Large intestine (tissue), 3 donors: ENCODE results near the gene TBCCD1. TPM values are rescaled to one million over a fixed set of nuclear protein-coding genes. Genes with fewer than 3 reads are reported as not detected.
"Not testable (repeated sequence)": the region's sequence is repeated elsewhere in the genome, so short reads cannot be mapped to it uniquely, and the experiment has no call there.

Experiments used
- DNase-seq, 2 donors: peaks; one replicate each; pipeline versions ENCODE4 v3.0.0 to v3.0.0-alpha.2; 2013
- H3K27ac ChIP-seq: one replicate; pipeline ENCODE4 v1.5.1; 2013; ENCODE audit warnings: low read length
- H3K27me3 ChIP-seq: 2 replicates; pipeline ENCODE4 v1.6.1; 2013; ENCODE audit warnings: low read length; ENCODE audit not compliant: control insufficient read depth, insufficient read depth
- H3K36me3 ChIP-seq: 2 replicates; pipeline ENCODE4 v1.6.1; 2013; ENCODE audit warnings: low read length; ENCODE audit not compliant: control insufficient read depth, insufficient read depth
- H3K4me1 ChIP-seq: one replicate; pipeline ENCODE4 v1.6.1; 2013; ENCODE audit warnings: low read length; ENCODE audit not compliant: control insufficient read depth, insufficient read depth
- H3K4me3 ChIP-seq: one replicate; pipeline ENCODE4 v1.5.1; 2013; ENCODE audit warnings: low read length
- H3K9me3 ChIP-seq: one replicate; pipeline ENCODE4 v1.6.1; 2013; ENCODE audit warnings: mild to moderate bottlenecking, low read depth, low read length, moderate library complexity; ENCODE audit not compliant: control insufficient read depth
- WGBS: methylation state at CpG from one replicate; pipeline ENCODE4 v1.1.5; 2013; ENCODE audit warnings: low lambda C conversion rate; ENCODE audit not compliant: insufficient coverage; 5-methylcytosine and 5-hydroxymethylcytosine counted together
- polyA plus RNA-seq: library from polyadenylated mRNA; unstranded; fragments of 120-200 nt; gene quantifications from one replicate; pipeline ENCODE4 v1.2.1, GENCODE V29; 2013

TBCCD1 gene
- polyA plus RNA-seq, 1 donor: 15.6 TPM

DNA sequence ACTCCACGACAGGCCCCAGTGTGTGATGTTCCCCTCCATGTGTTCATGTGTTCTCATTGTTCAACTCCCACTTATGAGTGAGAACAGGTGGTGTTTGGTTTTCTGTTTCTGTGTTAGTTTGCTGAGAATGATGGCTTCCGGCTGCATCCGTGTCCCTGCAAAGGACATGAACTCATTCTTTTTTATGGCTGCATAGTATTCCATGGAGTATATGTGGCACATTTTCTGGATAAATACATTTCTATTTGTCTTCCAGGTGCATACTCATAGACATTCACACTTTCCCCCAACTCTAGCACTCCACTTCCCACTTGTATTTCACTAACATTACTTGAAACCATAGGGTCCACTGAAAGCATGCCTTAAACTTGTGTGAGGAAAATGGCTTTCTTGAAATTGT is 35.4 kb downstream of the TBCCD1 start:
- no CpG with 5 or more reads among the region's 3 CpGs for WGBS
- not testable (repeated sequence) for DNase-seq, H3K27me3 ChIP-seq, H3K4me3 ChIP-seq, H3K4me1 ChIP-seq, H3K36me3 ChIP-seq, H3K27ac ChIP-seq, H3K9me3 ChIP-seq

- Histone ChIP-seq H3K4me3 (no peak overlapping the region), H3K27me3 (peaks cover 7% of the 10 kb centered on the region), H3K36me3 (no peaks in the 10 kb centered on the region), H3K27ac (no peak overlapping the region), H3K9me3 (no peaks in the 10 kb centered on the region), H3K4me1 (no peaks in the 10 kb centered on the region)
- DNase-seq: no peak
These were observed 36.7 kb downstream of the TBCCD1 start for GRCh38 chr3:186530415-186530814.

DNA sequence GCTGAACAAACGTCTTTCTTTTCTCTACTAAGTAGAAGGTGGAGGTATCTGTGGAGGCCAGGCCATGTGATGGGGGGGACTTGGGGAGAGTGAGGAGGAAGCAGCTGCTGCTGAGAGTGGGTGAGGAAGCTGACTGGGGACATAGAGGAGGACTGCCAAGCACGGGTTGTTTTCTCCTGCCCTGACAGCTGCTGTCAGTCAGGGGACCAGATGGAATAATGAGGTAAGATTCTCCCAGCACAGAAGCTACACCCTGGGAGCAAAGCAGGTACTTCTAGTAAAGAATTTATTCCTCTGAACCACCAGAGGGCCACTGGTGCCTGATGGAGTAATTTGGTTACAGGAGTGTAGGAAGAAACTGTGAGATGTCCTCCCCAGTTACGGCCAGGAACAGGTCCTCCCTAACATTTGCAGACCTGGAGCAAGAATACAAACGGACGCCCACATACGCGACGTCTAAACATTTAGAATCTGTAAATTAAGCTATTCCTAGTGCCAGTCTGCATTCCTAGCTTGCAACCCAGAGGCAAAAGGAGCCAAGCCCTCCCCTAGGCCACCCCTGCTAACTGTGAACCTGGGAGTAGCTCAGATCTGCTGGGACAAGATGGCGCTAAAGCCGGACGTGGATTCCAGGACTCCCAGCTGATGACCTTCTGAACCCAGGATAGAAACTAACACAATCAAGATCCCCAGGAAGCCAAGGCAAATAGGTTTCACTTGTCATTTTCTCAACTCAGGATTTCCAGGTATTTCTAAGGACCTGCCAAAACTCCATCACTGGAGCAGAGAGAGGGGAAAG is 37.7 kb downstream of the TBCCD1 start:
- DNase-seq: no peak
- Histone ChIP-seq H3K36me3 (no peaks in the 10 kb centered on the region), H3K9me3 (no peaks in the 10 kb centered on the region), H3K27me3 (peaks cover 9% of the 10 kb centered on the region), H3K27ac (no peak overlapping the region), H3K4me3 (no peak overlapping the region), H3K4me1 (no peaks in the 10 kb centered on the region)
- no CpG with 5 or more reads among the region's 11 CpGs for WGBS

DNA sequence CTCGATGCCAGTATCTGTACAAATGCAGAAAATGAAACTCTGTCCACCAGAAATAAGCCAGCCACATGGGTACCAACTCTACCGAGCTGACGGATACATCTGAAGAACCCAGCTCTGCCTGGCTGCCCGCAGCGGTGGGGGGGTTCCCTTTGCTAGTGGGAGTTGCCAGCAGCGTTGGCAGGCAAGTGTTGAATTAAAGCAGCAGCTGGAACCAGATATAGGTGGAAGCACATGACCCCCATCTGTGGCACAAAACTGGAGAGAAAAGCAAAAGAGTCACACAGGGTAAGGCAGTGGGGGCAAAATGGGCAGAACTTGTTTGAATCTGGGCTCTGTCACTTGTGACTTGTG is 40.9 kb downstream of the TBCCD1 start:
- DNase-seq: no peak

GRCh38 chr3:186525369-186526255 is 41.5 kb downstream of the TBCCD1 start:
- Histone ChIP-seq H3K9me3 (no peaks in the 10 kb centered on the region), H3K4me3 (no peak overlapping the region), H3K4me1 (no peaks in the 10 kb centered on the region), H3K27me3 (peaks cover 9% of the 10 kb centered on the region), H3K27ac (no peak overlapping the region), H3K36me3 (no peaks in the 10 kb centered on the region)
- no peak for DNase-seq
- 90% methylated on average over 2 of the region's 9 CpGs for WGBS

More for the DNA sequence above, 40.9 kb downstream of the TBCCD1 start:
- WGBS: no CpG with 5 or more reads among the region's 6 CpGs
- H3K4me1 ChIP-seq: no peaks in the 10 kb centered on the region
- no peaks in the 10 kb centered on the region for H3K36me3 ChIP-seq
- H3K4me3 ChIP-seq: no peak overlapping the region
- H3K27me3 ChIP-seq: peaks cover 9% of the 10 kb centered on the region
- H3K9me3 ChIP-seq: no peaks in the 10 kb centered on the region
- no peak overlapping the region for H3K27ac ChIP-seq

GRCh38 chr3:186524616-186525015 is 42.5 kb downstream of the TBCCD1 start:
- Histone ChIP-seq H3K27ac (no peak overlapping the region), H3K27me3 (peaks cover 12% of the 10 kb centered on the region), H3K36me3 (no peaks in the 10 kb centered on the region), H3K4me3 (no peak overlapping the region), H3K4me1 (no peaks in the 10 kb centered on the region), H3K9me3 (no peaks in the 10 kb centered on the region)
- WGBS: 98% methylated on average over 4 of the region's 6 CpGs
- no peak for DNase-seq

DNA sequence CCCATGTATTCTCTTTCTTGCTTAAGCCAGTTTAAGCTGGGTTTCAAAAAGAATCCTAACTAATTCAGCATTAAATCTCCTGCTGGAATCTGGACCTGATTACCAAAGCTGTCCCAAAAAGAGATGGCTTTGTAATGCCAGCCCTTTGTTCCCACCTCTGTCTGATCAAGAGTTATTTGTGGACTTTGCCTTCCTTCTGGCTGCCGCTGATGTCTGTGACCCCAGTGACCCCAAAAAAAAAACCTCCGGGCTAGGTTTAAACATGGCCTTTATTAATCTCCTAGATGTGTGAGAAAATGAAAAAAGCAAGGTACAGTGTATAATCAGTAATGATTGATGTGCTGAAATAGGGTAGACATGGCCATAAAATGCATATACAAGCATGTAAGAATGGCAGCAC is 43.7 kb downstream of the TBCCD1 start:
- H3K9me3 ChIP-seq: no peaks in the 10 kb centered on the region
- H3K4me3 ChIP-seq: no peak overlapping the region
- no CpG with 5 or more reads among the region's 2 CpGs for WGBS
- H3K27ac ChIP-seq: no peak overlapping the region
- peaks cover 16% of the 10 kb centered on the region for H3K27me3 ChIP-seq
- DNase-seq: no peak
- H3K36me3 ChIP-seq: no peaks in the 10 kb centered on the region
- no peaks in the 10 kb centered on the region for H3K4me1 ChIP-seq

GRCh38 chr3:186523022-186523421 is 44.1 kb downstream of the TBCCD1 start:
- DNase-seq: no peak
- no CpG with 5 or more reads among the region's 6 CpGs for WGBS
- H3K36me3 ChIP-seq: no peaks in the 10 kb centered on the region

GRCh38 chr3:186520957-186521842 is 45.9 kb downstream of the TBCCD1 start:
- H3K27me3 ChIP-seq: peaks cover 12% of the 10 kb centered on the region
- H3K9me3 ChIP-seq: no peaks in the 10 kb centered on the region
- H3K4me3 ChIP-seq: no peak overlapping the region
- H3K27ac ChIP-seq: no peak overlapping the region
- no peaks in the 10 kb centered on the region for H3K4me1 ChIP-seq
- no peak for DNase-seq
- 40% methylated on average over 1 of the region's 10 CpGs for WGBS
- no peaks in the 10 kb centered on the region for H3K36me3 ChIP-seq

More at GRCh38 chr3:186523022-186523421, 44.1 kb downstream of the TBCCD1 start:
- no peaks in the 10 kb centered on the region for H3K4me1 ChIP-seq
- H3K27me3 ChIP-seq: peaks cover 16% of the 10 kb centered on the region
- H3K9me3 ChIP-seq: no peaks in the 10 kb centered on the region
- no peak overlapping the region for H3K4me3 ChIP-seq
- no peak overlapping the region for H3K27ac ChIP-seq

- no peak for DNase-seq
- Histone ChIP-seq H3K4me3 (no peak overlapping the region), H3K9me3 (no peaks in the 10 kb centered on the region), H3K36me3 (no peaks in the 10 kb centered on the region), H3K4me1 (no peaks in the 10 kb centered on the region), H3K27ac (no peak overlapping the region), H3K27me3 (peaks cover 11% of the 10 kb centered on the region)
- no CpG with 5 or more reads among the region's 5 CpGs for WGBS
These were observed 46.7 kb downstream of the TBCCD1 start for GRCh38 chr3:186520431-186520830.
